ENCODE data around the gene C20orf141.

The C20orf141 gene

DNA sequence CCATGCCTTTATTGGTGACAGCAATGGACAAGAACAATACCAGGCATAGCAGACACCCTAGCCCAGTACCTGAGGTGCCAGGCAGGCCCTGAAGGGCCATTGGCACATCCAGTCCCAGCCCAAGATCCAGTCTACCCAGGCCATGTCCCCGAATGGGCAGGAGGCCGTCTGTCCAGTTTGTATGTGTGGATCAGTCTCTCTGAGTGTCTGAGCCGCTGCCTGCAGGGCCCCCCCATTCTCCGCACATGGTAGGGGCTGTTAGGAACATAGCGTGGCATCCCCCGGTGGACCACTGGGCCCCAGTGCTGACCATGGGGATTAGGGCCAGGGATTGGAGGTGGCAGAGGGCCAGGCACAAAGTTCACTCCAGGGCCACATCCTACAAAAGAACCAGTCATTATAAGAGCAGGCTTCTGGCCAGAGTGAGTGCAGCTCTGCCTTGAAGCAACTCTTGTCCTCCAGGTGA is 20.6 kb downstream of the C20orf141 start:
- Histone ChIP-seq H4K20me1 (ENCODE audit: low read depth, low read length) (no peaks in the 10 kb centered on the region), H3K9me2 (replicated peaks; ENCODE audit: insufficient read depth, low read length) (no peaks in the 10 kb centered on the region), H3K27ac (ENCODE audit: low read depth, low read length) (no peak overlapping the region), H3K4me2 (ENCODE audit: low read depth, low read length, poor library complexity, severe bottlenecking) (no peak overlapping the region), H3K9me3 (ENCODE audit: insufficient read depth, low read length) (no peaks in the 10 kb centered on the region), H3K36me3 (ENCODE audit: low read length) (no peaks in the 10 kb centered on the region), H3F3A (ENCODE audit: insufficient read depth) (no peaks in the 10 kb centered on the region), H3K27me3 (ENCODE audit: low read length) (no peaks in the 10 kb centered on the region), H3K79me2 (ENCODE audit: insufficient read depth, low read length) (no peaks in the 10 kb centered on the region), H3K9ac (ENCODE audit: low read length) (no peak overlapping the region), H3K4me3 (ENCODE audit: insufficient read depth, low read length, poor library complexity, severe bottlenecking) (no peak overlapping the region), H2AFZ (ENCODE audit: low read depth, low read length, severe bottlenecking) (no peak overlapping the region)
- TF ChIP-seq, protein P1, sequence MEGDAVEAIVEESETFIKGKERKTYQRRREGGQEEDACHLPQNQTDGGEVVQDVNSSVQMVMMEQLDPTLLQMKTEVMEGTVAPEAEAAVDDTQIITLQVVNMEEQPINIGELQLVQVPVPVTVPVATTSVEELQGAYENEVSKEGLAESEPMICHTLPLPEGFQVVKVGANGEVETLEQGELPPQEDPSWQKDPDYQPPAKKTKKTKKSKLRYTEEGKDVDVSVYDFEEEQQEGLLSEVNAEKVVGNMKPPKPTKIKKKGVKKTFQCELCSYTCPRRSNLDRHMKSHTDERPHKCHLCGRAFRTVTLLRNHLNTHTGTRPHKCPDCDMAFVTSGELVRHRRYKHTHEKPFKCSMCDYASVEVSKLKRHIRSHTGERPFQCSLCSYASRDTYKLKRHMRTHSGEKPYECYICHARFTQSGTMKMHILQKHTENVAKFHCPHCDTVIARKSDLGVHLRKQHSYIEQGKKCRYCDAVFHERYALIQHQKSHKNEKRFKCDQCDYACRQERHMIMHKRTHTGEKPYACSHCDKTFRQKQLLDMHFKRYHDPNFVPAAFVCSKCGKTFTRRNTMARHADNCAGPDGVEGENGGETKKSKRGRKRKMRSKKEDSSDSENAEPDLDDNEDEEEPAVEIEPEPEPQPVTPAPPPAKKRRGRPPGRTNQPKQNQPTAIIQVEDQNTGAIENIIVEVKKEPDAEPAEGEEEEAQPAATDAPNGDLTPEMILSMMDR (IDR thresholded peaks at IDR 0.05; ENCODE audit: insufficient read depth, low read length, poor library complexity, severe bottlenecking), result no peak
- no peak for TF ChIP-seq EZH2phosphoT487 (conservative IDR thresholded peaks at IDR 0.05; ENCODE audit: low read length)

DNA sequence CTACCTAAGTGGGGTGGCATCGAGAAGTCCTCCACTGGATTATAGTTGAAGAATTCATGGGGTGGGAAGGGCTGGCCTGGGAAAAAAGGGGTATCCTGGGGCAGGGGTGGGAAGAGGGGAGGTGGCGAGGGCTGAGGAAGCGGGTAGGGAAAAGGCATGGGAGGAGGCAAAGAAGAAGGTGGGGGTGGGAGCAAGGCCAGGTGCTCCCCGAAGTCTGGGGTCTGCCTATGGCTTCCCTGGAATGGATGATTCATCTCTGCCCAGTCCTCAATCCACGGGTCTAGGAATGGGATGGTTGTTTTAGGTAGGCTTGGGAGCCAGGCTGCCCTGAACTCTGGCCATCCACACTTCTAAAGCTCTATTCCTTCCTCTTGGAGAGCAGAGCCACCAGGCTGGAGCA is 21.2 kb downstream of the C20orf141 start:
- H3K9me3 ChIP-seq (ENCODE audit: insufficient read depth, low read length), result no peaks in the 10 kb centered on the region
- H3K4me3 ChIP-seq (ENCODE audit: insufficient read depth, low read length, poor library complexity, severe bottlenecking), result no peak overlapping the region
- no peak overlapping the region for H3K9ac ChIP-seq (ENCODE audit: low read length)
- no peaks in the 10 kb centered on the region for H3K79me2 ChIP-seq (ENCODE audit: insufficient read depth, low read length)
- no peak overlapping the region for H3K4me2 ChIP-seq (ENCODE audit: low read depth, low read length, poor library complexity, severe bottlenecking)
- no peaks in the 10 kb centered on the region for H3K36me3 ChIP-seq (ENCODE audit: low read length)
- H2AFZ ChIP-seq (ENCODE audit: low read depth, low read length, severe bottlenecking), result no peak overlapping the region
- no peaks in the 10 kb centered on the region for H3K27me3 ChIP-seq (ENCODE audit: low read length)
- H3K9me2 ChIP-seq (replicated peaks; ENCODE audit: insufficient read depth, low read length), result no peaks in the 10 kb centered on the region
- H3K27ac ChIP-seq (ENCODE audit: low read depth, low read length), result no peak overlapping the region
- TF ChIP-seq, protein P1 (IDR thresholded peaks at IDR 0.05; ENCODE audit: insufficient read depth, low read length, poor library complexity, severe bottlenecking), result no peak
- TF ChIP-seq EZH2phosphoT487 (conservative IDR thresholded peaks at IDR 0.05; ENCODE audit: low read length), result no peak
- no peaks in the 10 kb centered on the region for H4K20me1 ChIP-seq (ENCODE audit: low read depth, low read length)
- no peaks in the 10 kb centered on the region for H3F3A ChIP-seq (ENCODE audit: insufficient read depth)

GRCh38 chr20:2837221-2837960 is 22.6 kb downstream of the C20orf141 start:
- no peaks in the 10 kb centered on the region for H3K27me3 ChIP-seq (ENCODE audit: low read length)
- no peaks in the 10 kb centered on the region for H4K20me1 ChIP-seq (ENCODE audit: low read depth, low read length)
- no peaks in the 10 kb centered on the region for H3F3A ChIP-seq (ENCODE audit: insufficient read depth)
- no peak overlapping the region for H3K4me3 ChIP-seq (ENCODE audit: insufficient read depth, low read length, poor library complexity, severe bottlenecking)
- no peak overlapping the region for H2AFZ ChIP-seq (ENCODE audit: low read depth, low read length, severe bottlenecking)
- H3K4me2 ChIP-seq (ENCODE audit: low read depth, low read length, poor library complexity, severe bottlenecking), result no peak overlapping the region
- no peaks in the 10 kb centered on the region for H3K9me2 ChIP-seq (replicated peaks; ENCODE audit: insufficient read depth, low read length)
- H3K36me3 ChIP-seq (ENCODE audit: low read length), result no peaks in the 10 kb centered on the region
- peaks cover 4% of the 10 kb centered on the region; the same call in 1 of the 2 replicates for H3K79me2 ChIP-seq (ENCODE audit: insufficient read depth, low read length)
- no peak overlapping the region for H3K27ac ChIP-seq (ENCODE audit: low read depth, low read length)
- H3K9ac ChIP-seq (ENCODE audit: low read length), result no peak overlapping the region
- TF ChIP-seq, protein P1 (IDR thresholded peaks at IDR 0.05; ENCODE audit: insufficient read depth, low read length, poor library complexity, severe bottlenecking), result no peak
- no peak for TF ChIP-seq EZH2phosphoT487 (conservative IDR thresholded peaks at IDR 0.05; ENCODE audit: low read length)
- no peaks in the 10 kb centered on the region for H3K9me3 ChIP-seq (ENCODE audit: insufficient read depth, low read length)
